ENCODE results near the gene PHRF1. TPM values are rescaled to one million over a fixed set of nuclear protein-coding genes. Genes with fewer than 3 reads are reported as not detected.

Gene PHRF1
- total RNA-seq, 1 experiment from 2014 or later: 48.9 TPM

- H2BK20ac ChIP-seq (ENCODE audit: low read depth, low read length, poor library complexity, severe bottlenecking): no peak overlapping the region
- no peak overlapping the region for H3K9ac ChIP-seq (ENCODE audit: extremely low read depth, insufficient read length, low read length)
- H3K18ac ChIP-seq (ENCODE audit: insufficient read length, low read depth, low read length): no peak overlapping the region
- no peak overlapping the region for H2BK15ac ChIP-seq (ENCODE audit: low read depth, low read length)
- H2BK5ac ChIP-seq (ENCODE audit: insufficient read length, low read length): no peak overlapping the region
- no peaks in the 10 kb centered on the region for H3K9me3 ChIP-seq (ENCODE audit: control insufficient read depth, low read depth, low read length)
- no peak overlapping the region for H2BK12ac ChIP-seq (ENCODE audit: insufficient read length, low read depth, low read length)
- H3K23me2 ChIP-seq (ENCODE audit: insufficient read length, low read depth, low read length, poor library complexity, severe bottlenecking): peaks cover 7% of the 10 kb centered on the region
- H3T11ph ChIP-seq (ENCODE audit: low read length): no peak overlapping the region
- H2BK120ac ChIP-seq (ENCODE audit: low read depth, low read length, poor library complexity, severe bottlenecking): no peak overlapping the region
- H4K8ac ChIP-seq (replicated peaks; ENCODE audit: insufficient read length, low read depth, low read length): no peak overlapping the region
- peaks cover 15% of the 10 kb centered on the region for H3K27me3 Mint-ChIP-seq (ENCODE audit: low read depth)
- H3K4ac ChIP-seq (ENCODE audit: low read depth, low read length): no peak overlapping the region
- no peak overlapping the region for H4K91ac ChIP-seq (ENCODE audit: insufficient read length, low read depth, low read length)
- H3K27ac ChIP-seq (ENCODE audit: insufficient read length, low read depth, low read length): no peak overlapping the region
- no peaks in the 10 kb centered on the region; a peak in 2 of 5 replicates for H3K9me3 Mint-ChIP-seq
- peaks cover 3 to 4% of the 10 kb centered on the region in 2 experiments for H3K4me1 Mint-ChIP-seq
- H3K56ac ChIP-seq (ENCODE audit: insufficient read length, low read depth, low read length): no peak overlapping the region
- H3K23ac ChIP-seq (ENCODE audit: insufficient read length, low read depth, low read length): no peak overlapping the region
- no peak for TF ChIP-seq CTCF (conservative IDR thresholded peaks at IDR 0.05)
- H2AFZ ChIP-seq (ENCODE audit: low read length): no peak overlapping the region
- H4K20me1 ChIP-seq (ENCODE audit: control insufficient read depth, insufficient read depth, insufficient read length): no peaks in the 10 kb centered on the region
- no peak overlapping the region for H2AK5ac ChIP-seq (ENCODE audit: insufficient read length, low read length)
- DNase-seq: no peak
- H3K79me1 ChIP-seq (ENCODE audit: insufficient read depth, low read depth, low read length, poor library complexity, severe bottlenecking): no peaks in the 10 kb centered on the region
- WGBS (ENCODE audit: extremely low coverage, insufficient read length, low lambda C conversion rate): no CpG with 5 or more reads among the region's 12 CpGs
- no peak overlapping the region for H4K5ac ChIP-seq (ENCODE audit: insufficient read length, low read depth, low read length)
- H3K4me2 ChIP-seq (ENCODE audit: insufficient read depth, insufficient read length, low read length): no peak overlapping the region
- no peak overlapping the region for H3K14ac ChIP-seq (ENCODE audit: insufficient read depth, low read length)
- H3K27ac Mint-ChIP-seq: no peak overlapping the region
- H3K27me3 ChIP-seq (ENCODE audit: insufficient read depth, low read length): no peaks in the 10 kb centered on the region; the same call in 1 of the 2 replicates
- no peaks in the 10 kb centered on the region for H3K79me2 ChIP-seq (ENCODE audit: insufficient read depth, low read length)
- H3K4me1 ChIP-seq (ENCODE audit: insufficient read depth, low read length): no peaks in the 10 kb centered on the region
- H3K4me3 Mint-ChIP-seq: no peak overlapping the region
- H3K36me3 Mint-ChIP-seq (ENCODE audit: insufficient read depth in 1 of 3, low read depth in 3 of 3): no peaks in the 10 kb centered on the region; a peak in 1 of 7 replicates
Observed at GRCh38 chr11:551596-551995, 24.7 kb upstream of the PHRF1 start.
